ENCODE results near the gene PRLR.

- TF ChIP-seq CTCF (IDR thresholded peaks at IDR 0.05; ENCODE audit: low read depth, low read length), result no peak
- TF ChIP-seq EZH2phosphoT487 (IDR thresholded peaks at IDR 0.05; ENCODE audit: low read depth), result no peak
These were observed 105.4 kb downstream of the PRLR start for GRCh38 chr5:35124932-35125331.

Measured in OCI-LY3 (cell line).